GM18907 (cell line): ENCODE measurements around the gene SAT1.

Experiments
- ATAC-seq: cut with Tn5 transposase; IDR thresholded peaks from one replicate; pipeline ENCODE4 v1.9.1; 2021; ENCODE audit warnings: mild to moderate bottlenecking, moderate library complexity; ENCODE audit not compliant: unreplicated experiment

Gene SAT1

GRCh38 chrX:23804578-23804977 lies 21.6 kb downstream of the SAT1 start:
- no peak for ATAC-seq

DNA sequence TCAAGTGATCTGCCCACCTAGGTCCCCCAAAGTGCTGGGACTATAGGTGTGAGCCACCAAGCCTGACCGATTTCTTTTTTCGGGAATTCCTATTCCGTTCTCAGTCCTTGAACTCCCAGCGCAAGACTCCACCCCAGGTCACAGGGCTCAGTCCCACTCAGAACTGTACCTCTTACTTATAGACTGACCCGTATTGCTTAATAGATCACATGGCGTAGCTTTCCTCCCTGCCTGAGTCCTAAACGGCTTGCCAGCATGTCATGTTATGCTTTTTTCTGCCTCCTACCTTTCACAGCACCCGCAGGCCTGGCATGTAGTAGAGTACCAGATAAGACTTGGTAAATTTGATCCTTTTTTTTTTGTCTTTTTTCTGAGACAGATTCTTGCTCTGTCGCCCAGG lies 22.4 kb downstream of the SAT1 start:
- no peak for ATAC-seq

DNA sequence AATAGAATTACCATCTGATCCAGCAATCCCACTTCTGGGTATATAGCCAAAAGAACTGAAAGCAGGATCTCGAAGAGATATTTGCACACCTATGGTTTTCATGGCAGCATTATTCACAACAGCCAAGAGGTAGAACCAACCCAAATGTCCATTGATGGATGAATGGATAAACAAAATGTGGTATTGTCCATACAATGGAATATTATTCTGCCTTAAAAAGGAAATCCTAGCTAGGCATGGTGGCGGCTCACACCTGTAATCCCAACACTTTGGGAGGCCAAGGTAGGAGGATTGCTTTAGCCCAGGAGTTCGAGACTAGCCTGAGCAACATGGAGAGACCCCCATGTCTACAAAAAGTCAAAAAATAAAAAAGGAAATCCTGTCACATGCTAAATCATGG lies 27.3 kb downstream of the SAT1 start:
- no peak for ATAC-seq

GRCh38 chrX:23811108-23811651 lies 28.2 kb downstream of the SAT1 start:
- ATAC-seq = no peak

DNA sequence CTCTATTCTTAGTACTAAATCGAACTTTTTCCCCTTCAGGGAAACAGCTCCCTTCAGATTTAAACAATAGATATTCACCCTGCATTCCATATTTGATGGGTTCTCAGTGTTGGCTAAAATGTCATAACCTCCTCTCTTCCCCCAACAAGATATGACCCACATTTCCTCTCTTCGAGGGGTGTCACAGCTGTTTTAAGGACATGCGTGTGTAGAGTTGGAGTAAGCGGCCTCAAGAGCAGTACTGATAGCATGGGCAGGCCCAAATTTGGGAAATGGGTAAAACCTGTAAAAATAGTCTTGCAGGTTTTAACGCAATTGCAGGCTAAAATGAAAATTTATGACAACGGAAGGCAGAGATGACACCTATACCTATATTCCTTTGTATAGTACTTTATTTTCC lies 28.7 kb downstream of the SAT1 start:
- no peak for ATAC-seq

- no peak for ATAC-seq
These were observed 30.8 kb downstream of the SAT1 start for GRCh38 chrX:23813808-23814207.

- ATAC-seq = no peak
These were observed 32.4 kb downstream of the SAT1 start for GRCh38 chrX:23815376-23815775.

DNA sequence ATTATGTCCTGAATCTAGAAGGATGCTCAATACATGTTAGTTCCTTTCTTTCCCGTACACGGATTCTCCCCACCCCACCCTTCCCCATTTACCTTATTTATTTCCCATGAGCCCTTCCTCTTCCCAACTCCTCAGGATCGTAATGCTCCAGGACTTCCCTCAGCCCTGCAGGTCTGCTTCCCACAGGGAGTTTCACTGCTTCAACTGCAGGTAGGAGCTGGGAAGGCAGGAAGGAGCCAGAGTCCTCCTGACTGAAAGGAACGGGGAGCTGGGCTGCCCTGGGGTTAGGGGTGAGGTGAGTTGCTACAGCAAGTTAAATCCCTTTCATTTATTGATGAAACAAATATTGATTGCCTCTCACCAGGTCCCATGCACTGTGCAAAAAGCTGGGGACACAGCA lies 33.2 kb downstream of the SAT1 start:
- ATAC-seq = no peak

- no peak for ATAC-seq
These were observed 35.0 kb downstream of the SAT1 start for GRCh38 chrX:23817979-23818336.

DNA sequence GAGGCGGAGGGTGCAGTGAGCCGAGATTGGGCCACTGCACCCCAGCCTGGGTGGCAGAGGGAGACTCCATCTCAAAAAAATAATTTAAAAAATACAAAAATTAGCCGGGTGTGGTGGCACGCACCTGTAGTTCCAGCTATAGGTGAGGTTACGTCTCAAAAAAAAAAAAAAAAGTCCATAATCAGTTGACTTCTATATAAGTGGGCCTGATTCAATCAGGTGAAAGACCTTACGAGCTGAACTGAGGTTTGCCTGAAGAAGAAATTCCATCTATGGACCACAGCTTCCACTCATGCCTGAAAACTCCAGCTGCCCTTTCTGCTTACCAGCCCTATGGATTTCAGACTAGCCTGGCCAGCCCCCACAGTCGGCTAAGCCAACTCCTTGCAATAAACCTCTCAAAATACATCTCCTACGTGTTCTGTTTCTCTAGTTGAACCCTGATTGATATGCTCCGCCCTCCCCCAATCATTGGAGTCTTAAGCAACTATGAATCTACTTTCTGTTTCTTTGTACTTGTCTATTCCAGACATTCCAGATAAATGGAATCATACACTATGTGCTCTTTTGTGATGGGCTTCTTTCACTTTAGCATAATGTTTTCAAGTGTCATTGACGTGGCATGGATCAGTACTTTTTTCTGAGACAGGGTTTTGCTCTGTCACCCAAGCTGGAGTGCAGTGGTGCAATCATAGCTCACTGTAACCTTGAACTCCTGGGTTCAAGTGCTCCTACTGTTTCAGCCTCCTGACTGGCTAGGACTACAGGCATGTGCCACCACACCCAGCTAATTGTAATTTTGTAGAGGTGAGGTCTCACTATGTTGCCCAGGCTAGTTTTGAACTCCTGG lies 36.6 kb downstream of the SAT1 start:
- ATAC-seq = no peak

- ATAC-seq = no peak
These were observed 37.3 kb downstream of the SAT1 start for GRCh38 chrX:23820235-23820782.

GRCh38 chrX:23821847-23822246 lies 38.9 kb downstream of the SAT1 start:
- no peak for ATAC-seq

GRCh38 chrX:23822397-23822796 lies 39.4 kb downstream of the SAT1 start:
- no peak for ATAC-seq

DNA sequence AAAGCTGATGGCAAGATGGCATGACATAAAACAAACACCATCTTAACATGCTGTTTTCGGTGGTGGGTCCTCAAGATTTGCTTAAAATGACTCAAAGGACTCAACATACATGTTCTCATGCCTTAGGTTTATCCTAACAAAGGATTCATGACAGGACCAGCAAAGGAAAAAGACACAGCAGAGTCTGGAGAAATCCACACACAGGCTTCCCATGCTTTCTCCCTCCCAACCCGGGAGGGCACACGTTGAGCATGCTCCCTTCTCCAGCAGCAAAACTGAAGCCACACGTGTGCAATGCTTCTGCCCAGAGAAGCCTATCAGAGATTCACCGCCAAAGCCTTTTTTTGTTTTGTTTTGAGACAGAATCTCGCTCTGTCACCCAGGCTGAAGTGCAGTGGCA lies 39.9 kb downstream of the SAT1 start:
- no peak for ATAC-seq

- ATAC-seq = no peak
These were observed 42.7 kb downstream of the SAT1 start for GRCh38 chrX:23825675-23826074.

GRCh38 chrX:23826216-23826615 lies 43.2 kb downstream of the SAT1 start:
- ATAC-seq = no peak

DNA sequence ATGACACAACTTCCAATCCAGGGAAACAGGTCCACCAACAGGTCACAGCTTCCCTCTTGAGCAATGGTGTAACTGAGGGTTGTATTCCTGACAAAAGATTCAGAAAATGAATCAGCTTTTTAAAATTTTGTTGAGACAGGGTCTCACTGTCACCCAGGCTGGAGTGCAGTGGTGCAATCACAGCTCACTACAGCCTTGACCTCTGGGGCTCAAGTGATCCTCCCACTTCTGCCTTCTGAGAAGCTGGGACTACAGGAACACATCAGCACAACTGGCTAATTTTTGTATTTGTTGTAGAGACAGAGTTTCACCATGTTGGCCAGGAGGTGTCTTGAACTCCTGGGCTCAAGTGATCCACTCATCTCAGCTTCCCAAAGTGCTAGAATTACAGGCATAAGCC lies 43.7 kb downstream of the SAT1 start:
- no peak for ATAC-seq

DNA sequence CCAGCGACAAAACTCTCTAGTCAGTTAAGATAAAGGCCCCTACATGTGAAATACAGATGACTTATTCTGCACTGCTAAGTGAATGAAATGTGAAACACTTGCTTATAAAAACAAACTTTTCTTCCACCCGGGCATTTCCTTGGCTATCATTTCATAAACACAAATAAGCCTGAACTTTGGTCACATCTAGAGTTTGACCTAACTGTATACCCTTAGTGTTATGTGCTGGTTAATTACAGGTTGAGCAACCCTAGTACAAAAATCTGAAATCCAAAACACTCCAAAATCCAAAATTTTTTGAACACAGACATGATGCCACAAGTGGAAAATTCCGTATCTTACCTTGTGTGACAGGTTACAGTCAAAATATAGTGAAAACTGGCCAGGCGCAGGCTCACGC lies 45.9 kb downstream of the SAT1 start:
- no peak for ATAC-seq

GRCh38 chrX:23832721-23833120 lies 49.7 kb downstream of the SAT1 start:
- ATAC-seq = no peak
